HG03060 (cell line): ENCODE measurements around the gene ANKFN1.

Experiments
- ATAC-seq: cut with Tn5 transposase; IDR thresholded peaks from one replicate; pipeline ENCODE4 v1.9.1; 2021; ENCODE audit warnings: low read depth, moderate number of reproducible peaks; ENCODE audit not compliant: unreplicated experiment

The ANKFN1 gene

GRCh38 chr17:56177361-56177760, 24.1 kb downstream of the ANKFN1 start:
- ATAC-seq: no peak

GRCh38 chr17:56178203-56178602, 24.9 kb downstream of the ANKFN1 start:
- no peak for ATAC-seq

DNA sequence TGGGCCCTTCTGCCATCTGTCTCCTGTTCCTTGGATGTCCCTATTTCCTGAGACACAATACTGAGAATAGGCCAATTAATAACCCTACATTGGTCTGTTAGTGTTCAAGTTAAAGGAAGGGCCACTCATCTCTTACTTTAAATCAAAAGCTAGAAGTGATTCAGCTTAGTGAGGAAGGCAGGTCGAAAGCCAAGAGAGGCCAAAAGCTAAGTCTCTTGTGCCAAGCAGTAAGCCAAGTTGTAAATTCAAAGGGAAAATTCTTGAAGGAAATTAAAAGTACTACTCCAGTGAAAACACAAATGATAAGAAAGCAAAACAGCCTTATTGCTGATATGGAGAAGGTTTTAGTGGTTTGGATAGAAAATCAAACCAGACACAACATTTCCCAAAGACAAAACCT, 28.8 kb downstream of the ANKFN1 start:
- no peak for ATAC-seq

DNA sequence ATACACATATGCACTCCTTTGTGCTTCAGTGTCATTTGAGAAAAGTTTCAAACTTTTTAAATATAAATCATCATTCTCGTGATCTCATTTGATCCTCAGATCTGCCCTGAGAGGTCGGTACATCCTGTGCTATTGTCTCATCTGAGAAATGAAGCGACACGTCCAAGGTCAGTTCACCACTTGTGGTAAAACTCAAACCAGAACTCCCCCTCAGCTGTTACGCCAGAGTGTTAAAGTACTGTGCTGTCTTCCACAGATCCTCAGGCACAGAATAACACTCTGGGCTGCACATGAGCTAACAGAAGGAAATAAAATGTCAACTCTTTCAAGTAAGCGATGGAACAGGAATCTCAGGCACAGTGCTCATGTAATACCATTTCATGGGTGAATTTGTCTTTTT, 31.4 kb downstream of the ANKFN1 start:
- no peak for ATAC-seq

- ATAC-seq: no peak
Measured at GRCh38 chr17:56185491-56186221, 32.4 kb downstream of the ANKFN1 start.

GRCh38 chr17:56186222-56186786, 33.0 kb downstream of the ANKFN1 start:
- ATAC-seq: no peak

- no peak for ATAC-seq
Measured at GRCh38 chr17:56203430-56203829, 50.2 kb downstream of the ANKFN1 start.

DNA sequence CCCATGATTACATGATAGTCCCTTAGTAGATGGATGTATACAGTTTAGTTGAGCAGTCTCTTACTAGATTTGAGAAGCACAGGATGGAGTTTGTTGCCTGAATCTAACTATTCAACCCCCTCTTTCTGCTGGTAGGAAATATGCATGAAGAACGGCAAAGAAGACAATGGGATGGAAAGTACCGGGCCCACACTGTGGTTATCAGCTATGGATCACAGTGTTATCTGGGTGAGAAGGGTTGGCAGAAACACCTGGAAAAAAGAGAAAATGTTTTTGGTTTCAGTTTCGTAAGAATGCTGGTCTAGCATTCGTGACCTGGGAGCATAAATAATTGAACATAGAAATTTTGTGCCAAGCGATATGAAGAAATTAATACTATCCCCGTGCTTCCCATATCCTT, 53.1 kb downstream of the ANKFN1 start:
- no peak for ATAC-seq

DNA sequence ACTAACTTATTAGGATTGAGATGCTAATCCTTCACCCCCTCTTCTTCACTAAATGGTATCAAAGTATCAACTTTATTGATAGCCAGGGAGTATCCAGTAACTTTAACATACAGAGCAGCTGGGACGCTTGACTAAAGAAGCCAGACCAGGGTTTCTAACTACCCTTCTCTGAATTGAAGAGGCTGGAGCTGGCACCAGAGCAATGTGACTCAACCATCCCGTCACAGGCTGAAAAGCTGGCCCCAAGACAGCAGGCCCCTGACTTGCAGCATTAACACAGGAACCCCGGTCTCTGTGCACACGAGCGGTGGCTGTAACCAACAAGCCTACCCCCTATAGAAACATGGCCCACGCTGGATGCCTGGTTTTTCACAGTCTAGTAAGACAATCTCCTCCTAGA, 59.8 kb downstream of the ANKFN1 start:
- ATAC-seq: no peak

- ATAC-seq: no peak
Measured at GRCh38 chr17:56217921-56218320, 64.6 kb downstream of the ANKFN1 start.

GRCh38 chr17:56222255-56222654, 69.0 kb downstream of the ANKFN1 start:
- ATAC-seq: no peak

DNA sequence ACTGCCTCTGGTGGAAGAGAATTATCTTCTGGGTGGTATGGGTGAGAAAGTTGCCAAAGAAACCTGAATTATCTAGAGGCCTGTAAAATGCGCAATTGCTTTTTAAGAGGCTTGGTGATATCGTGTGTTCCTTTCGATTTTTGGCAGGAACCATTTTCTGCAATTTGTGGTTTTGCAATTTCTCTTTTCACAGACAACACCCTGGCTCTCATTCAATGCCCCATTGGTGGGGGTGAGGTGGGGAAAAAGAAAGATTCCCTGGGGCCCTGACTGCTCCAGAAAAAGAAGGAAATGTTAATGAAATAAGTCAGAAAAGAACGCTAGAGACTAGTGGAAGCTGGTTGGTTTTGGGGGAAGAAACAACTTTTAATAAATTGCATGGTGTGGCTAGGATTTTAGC, 77.4 kb downstream of the ANKFN1 start:
- no peak for ATAC-seq

DNA sequence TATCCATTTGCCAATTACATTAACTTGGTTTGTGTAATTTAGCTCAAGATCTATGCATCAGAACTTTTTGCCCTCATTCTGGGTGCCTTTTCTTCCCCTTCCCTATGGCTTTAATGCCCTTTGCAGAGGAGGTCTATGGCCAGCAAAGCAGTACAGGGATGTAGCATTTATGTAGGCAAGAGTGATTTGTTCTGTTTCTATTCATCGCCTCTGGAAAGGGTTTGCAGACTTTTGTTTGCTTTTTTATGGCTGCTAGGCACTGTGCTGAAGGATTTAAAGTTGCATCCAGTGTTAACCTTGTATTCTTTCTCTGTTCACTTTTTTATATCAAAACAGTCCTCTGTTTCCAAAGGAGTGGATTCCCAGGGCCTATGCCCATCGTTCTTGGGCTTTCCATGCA, 78.0 kb downstream of the ANKFN1 start:
- no peak for ATAC-seq

DNA sequence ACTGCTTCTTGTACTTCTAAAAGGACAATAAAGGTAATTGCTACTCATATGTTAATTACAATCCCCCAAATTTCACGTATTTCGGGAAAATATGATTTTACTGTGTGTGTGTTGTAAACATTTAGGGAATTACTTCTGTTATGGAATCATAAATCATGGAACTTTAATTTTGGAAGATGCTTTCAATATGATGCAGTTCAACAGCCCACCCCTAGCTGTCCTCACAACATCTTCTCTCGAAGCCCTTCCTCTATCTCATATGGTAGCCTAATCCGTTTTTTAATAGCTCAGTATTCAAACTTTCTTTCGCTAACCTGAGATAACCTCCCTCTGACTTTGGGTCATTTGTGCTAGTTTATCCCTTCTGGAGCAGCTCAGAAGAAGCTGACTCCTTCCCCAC, 78.4 kb downstream of the ANKFN1 start:
- ATAC-seq: no peak

DNA sequence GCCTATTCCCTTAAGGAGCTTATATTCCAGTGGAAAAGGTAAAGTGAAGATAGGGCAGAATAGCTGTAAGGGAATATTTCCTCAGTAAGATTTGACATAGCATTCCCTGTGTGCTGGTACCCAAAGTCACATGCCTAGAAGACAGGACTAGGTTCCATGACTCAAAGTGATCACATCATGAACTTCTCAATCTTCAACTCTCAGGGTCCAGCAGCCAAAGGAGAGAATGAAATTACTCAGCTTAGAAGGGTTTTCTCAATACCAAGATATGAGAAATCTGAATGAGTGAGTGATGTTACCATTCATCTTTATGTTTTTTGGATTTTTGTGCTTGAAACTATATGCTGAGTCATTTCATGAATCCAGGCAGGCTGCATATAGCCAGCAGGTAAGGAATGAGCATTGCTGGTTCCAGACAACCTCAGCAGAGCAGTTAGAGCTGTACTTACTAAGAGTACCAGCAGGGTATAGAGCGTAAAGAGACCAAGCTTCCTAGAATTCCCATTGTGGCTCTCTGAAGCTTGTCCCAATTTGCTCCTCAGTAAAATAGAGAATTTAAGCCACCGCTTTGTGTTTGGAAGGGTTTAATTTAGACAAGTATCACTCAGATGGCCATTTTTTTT, 91.1 kb downstream of the ANKFN1 start:
- ATAC-seq: no peak

GRCh38 chr17:56247816-56248215, 94.5 kb downstream of the ANKFN1 start:
- ATAC-seq: no peak

GRCh38 chr17:56257075-56257474, 103.8 kb downstream of the ANKFN1 start:
- no peak for ATAC-seq

DNA sequence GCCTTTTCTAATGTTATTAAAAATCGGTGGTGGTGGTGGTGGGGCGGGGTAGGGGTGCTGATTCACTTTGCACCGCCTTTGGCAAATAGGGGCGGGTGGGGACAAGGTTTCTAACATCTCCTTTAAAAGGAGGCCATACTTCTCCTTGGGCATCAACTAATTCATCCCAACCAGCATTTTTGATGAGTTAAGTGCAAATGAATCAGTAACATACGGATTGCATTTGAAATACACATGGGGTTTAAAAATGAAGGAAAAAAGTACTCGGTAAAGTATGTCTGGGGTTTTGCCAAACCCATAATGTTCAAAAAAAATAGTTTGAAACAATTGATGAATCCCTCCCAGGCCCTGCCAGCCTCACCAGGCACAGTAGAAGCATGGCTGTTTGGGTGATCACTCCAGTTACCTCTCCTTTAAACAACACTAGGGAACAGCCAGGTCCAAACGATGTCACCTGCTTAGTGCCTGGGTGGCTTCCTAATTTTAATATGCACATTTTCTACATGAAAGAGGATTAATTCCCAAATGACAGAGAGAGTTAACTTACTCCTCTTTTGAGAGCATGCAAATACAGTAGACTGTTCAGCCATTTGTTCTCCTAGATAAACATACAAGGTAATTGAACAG, 107.2 kb downstream of the ANKFN1 start:
- ATAC-seq: no peak

- ATAC-seq: no peak
Measured at GRCh38 chr17:56262803-56263202, 109.5 kb downstream of the ANKFN1 start.

GRCh38 chr17:56269556-56270389, 116.5 kb downstream of the ANKFN1 start:
- no peak for ATAC-seq

GRCh38 chr17:56274491-56274890, 121.2 kb downstream of the ANKFN1 start:
- ATAC-seq: no peak
